GM23338 (cell line): ENCODE data around the gene HSPB6. TPM values are rescaled to one million over a fixed set of nuclear protein-coding genes. Genes with fewer than 3 reads are reported as not detected.

Experiments used
- ATAC-seq: fragments of 200-7000 bp; cut with Tn5 transposase; 3 replicates; pipeline ENCODE4 v1.9.1; 2020
- DNase-seq: peaks from one replicate; pipeline ENCODE4 v3.0.0-alpha.2; 2015; ENCODE audit warnings: low spot score
- H2AFZ ChIP-seq: fragments of 200-600 bp; sonication (generic); 2 replicates; pipeline ENCODE4 v1.8.0; 2016; ENCODE audit warnings: antibody characterized with exemption, mild to moderate bottlenecking, moderate library complexity
- H3F3A ChIP-seq: fragments of 200-600 bp; sonication (generic); replicated peaks from 2 replicates; pipeline ENCODE4 v1.8.0; 2017; ENCODE audit warnings: antibody characterized with exemption, mixed run types, low read depth
- H3K27ac ChIP-seq: fragments of 200-600 bp; sonication (generic); 2 replicates; pipeline ENCODE4 v1.6.1; 2016; ENCODE audit warnings: low read depth
- H3K27me3 ChIP-seq: fragments of 200-600 bp; sonication (generic); 2 replicates; pipeline ENCODE4 v1.8.0; 2016; ENCODE audit warnings: mild to moderate bottlenecking, mixed run types, moderate library complexity; ENCODE audit not compliant: insufficient read depth
- H3K36me3 ChIP-seq: fragments of 200-600 bp; sonication (generic); 2 replicates; pipeline ENCODE4 v1.8.0; 2016; ENCODE audit warnings: mild to moderate bottlenecking; ENCODE audit not compliant: insufficient read depth
- H3K4me1 ChIP-seq: fragments of 200-600 bp; sonication (generic); 2 replicates; pipeline ENCODE4 v1.8.0; 2016; ENCODE audit warnings: mild to moderate bottlenecking, moderate library complexity; ENCODE audit not compliant: insufficient read depth
- H3K4me2 ChIP-seq: fragments of 200-600 bp; sonication (generic); 2 replicates; pipeline ENCODE4 v1.7.1; 2017; ENCODE audit warnings: mixed run types
- H3K4me3 ChIP-seq: fragments of 200-600 bp; sonication (generic); 2 replicates; pipeline ENCODE4 v1.6.1; 2016; ENCODE audit warnings: mixed run types
- H3K79me2 ChIP-seq: fragments of 200-600 bp; sonication (generic); replicated peaks from 2 replicates; pipeline ENCODE4 v1.8.0; 2017; ENCODE audit warnings: mild to moderate bottlenecking; ENCODE audit not compliant: insufficient read depth
- H3K9me2 ChIP-seq: fragments of 200-600 bp; sonication (generic); 2 replicates; pipeline ENCODE4 v1.8.0; 2017; ENCODE audit not compliant: insufficient read depth
- H4K20me1 ChIP-seq: fragments of 200-600 bp; sonication (generic); replicated peaks from 2 replicates; pipeline ENCODE4 v1.8.0; 2017; ENCODE audit warnings: mild to moderate bottlenecking; ENCODE audit not compliant: insufficient read depth
- H3K27ac Mint-ChIP-seq: 2 replicates; pipeline ENCODE4 v1.8.0; 2020; ENCODE audit warnings: inconsistent platforms, mild to moderate bottlenecking, moderate library complexity, mixed read lengths
- H3K27me3 Mint-ChIP-seq: 3 replicates; pipeline ENCODE4 v1.8.0; 2022; ENCODE audit warnings: low read depth, mild to moderate bottlenecking, moderate library complexity, mixed read lengths, inconsistent platforms; ENCODE audit not compliant: insufficient read depth, poor library complexity
- H3K36me3 Mint-ChIP-seq: 3 replicates; pipeline ENCODE4 v1.8.0; 2021; ENCODE audit warnings: low read depth, mild to moderate bottlenecking, inconsistent platforms, moderate library complexity, mixed read lengths
- H3K4me1 Mint-ChIP-seq: 3 replicates; pipeline ENCODE4 v1.8.0; 2020; ENCODE audit warnings: mild to moderate bottlenecking, inconsistent platforms, mixed read lengths
- H3K4me3 Mint-ChIP-seq: 3 replicates; pipeline ENCODE4 v1.8.0; 2021; ENCODE audit warnings: moderate library complexity, mild to moderate bottlenecking, inconsistent platforms, mixed read lengths
- H3K9me3 Mint-ChIP-seq: 3 replicates; pipeline ENCODE4 v1.8.0; 2020; ENCODE audit warnings: moderate library complexity, mild to moderate bottlenecking, inconsistent platforms, mixed read lengths
- CREB1 ChIP-seq: fragments of 250-450 bp; sonication (Bioruptor Pico); IDR thresholded peaks from 2 replicates; pipeline ENCODE4 v1.5.0; 2020; ENCODE audit warnings: low read depth, mild to moderate bottlenecking, moderate library complexity
- EZH2 ChIP-seq: fragments of 200-600 bp; sonication (generic); IDR thresholded peaks from one replicate; pipeline ENCODE4 v1.8.0; 2017; ENCODE audit warnings: antibody characterized with exemption, mild to moderate bottlenecking, low read depth; ENCODE audit not compliant: unreplicated experiment
- EZH2phosphoT487 ChIP-seq: fragments of 200-600 bp; sonication (generic); IDR thresholded peaks from one replicate; pipeline ENCODE4 v1.8.1; 2018; ENCODE audit warnings: antibody characterized with exemption; ENCODE audit not compliant: unreplicated experiment
- JUNB ChIP-seq: IDR thresholded peaks from one replicate; pipeline ENCODE4 v1.6.1; 2016; ENCODE audit warnings: antibody characterized with exemption; ENCODE audit not compliant: unreplicated experiment
- NANOG ChIP-seq: IDR thresholded peaks from 2 replicates; pipeline ENCODE4 v1.6.1; 2016; ENCODE audit warnings: antibody characterized with exemption, borderline replicate concordance
- POLR2AphosphoS5 ChIP-seq: IDR thresholded peaks from 2 replicates; pipeline ENCODE4 v1.6.1; 2016; ENCODE audit warnings: antibody characterized with exemption, low read depth
- STAT1 ChIP-seq: IDR thresholded peaks from one replicate; pipeline ENCODE4 v1.6.1; 2016; ENCODE audit warnings: antibody characterized with exemption; ENCODE audit not compliant: unreplicated experiment
- ZNF114 ChIP-seq: fragments of 250-450 bp; sonication (Bioruptor Pico); IDR thresholded peaks from 2 replicates; pipeline ENCODE4 v1.5.0; 2020; ENCODE audit warnings: mild to moderate bottlenecking, moderate library complexity
- ZNF331 ChIP-seq: fragments of 250-450 bp; sonication (Bioruptor Pico); IDR thresholded peaks from 2 replicates; pipeline ENCODE4 v1.5.0; 2020; ENCODE audit warnings: low read depth, mild to moderate bottlenecking, moderate library complexity
- polyA plus RNA-seq: library from polyadenylated mRNA; unstranded; fragments of >200 nt; fragmentation: Nextera tagmentation; extraction: Ambion mirVana; gene quantifications from 2 replicates; pipeline ENCODE4 v1.2.1, GENCODE V29; 2016
- total RNA-seq: library from RNA; depleted of rRNA; stranded (reverse); fragments of >200 nt; shearing (Covaris generic); gene quantifications from 2 replicates; pipeline ENCODE4 v1.2.3, GENCODE V29; 2014
- TF ChIP-seq, protein P1 (sequence below): IDR thresholded peaks from 2 replicates; pipeline ENCODE4 v1.6.1; 2016; ENCODE audit warnings: antibody characterized with exemption
- TF ChIP-seq, protein P2 (sequence below): fragments of 250-450 bp; sonication (Bioruptor Pico); IDR thresholded peaks from 2 replicates; pipeline ENCODE4 v1.5.0; 2020; ENCODE audit warnings: mild to moderate bottlenecking, moderate library complexity
- TF ChIP-seq, protein P3 (sequence below), 2 experiments: fragments of 200-600 bp in 1 of 2; sonication (generic) in 1 of 2; conservative IDR thresholded peaks; 2 replicates each; pipeline versions ENCODE4 v1.5.1 to v1.6.1; 2016 to 2017; ENCODE audit warnings: antibody characterized with exemption in 2 of 2, low read depth in 2 of 2, mild to moderate bottlenecking in 2 of 2, moderate library complexity in 1 of 2
- TF ChIP-seq, protein P4 (sequence below): IDR thresholded peaks from one replicate; pipeline ENCODE4 v1.6.1; 2018; ENCODE audit warnings: antibody characterized with exemption; ENCODE audit not compliant: unreplicated experiment

HSPB6 gene
- total and polyA plus RNA-seq, 2 experiments from 2014 or later = 0.87 to 3.2 TPM

DNA sequence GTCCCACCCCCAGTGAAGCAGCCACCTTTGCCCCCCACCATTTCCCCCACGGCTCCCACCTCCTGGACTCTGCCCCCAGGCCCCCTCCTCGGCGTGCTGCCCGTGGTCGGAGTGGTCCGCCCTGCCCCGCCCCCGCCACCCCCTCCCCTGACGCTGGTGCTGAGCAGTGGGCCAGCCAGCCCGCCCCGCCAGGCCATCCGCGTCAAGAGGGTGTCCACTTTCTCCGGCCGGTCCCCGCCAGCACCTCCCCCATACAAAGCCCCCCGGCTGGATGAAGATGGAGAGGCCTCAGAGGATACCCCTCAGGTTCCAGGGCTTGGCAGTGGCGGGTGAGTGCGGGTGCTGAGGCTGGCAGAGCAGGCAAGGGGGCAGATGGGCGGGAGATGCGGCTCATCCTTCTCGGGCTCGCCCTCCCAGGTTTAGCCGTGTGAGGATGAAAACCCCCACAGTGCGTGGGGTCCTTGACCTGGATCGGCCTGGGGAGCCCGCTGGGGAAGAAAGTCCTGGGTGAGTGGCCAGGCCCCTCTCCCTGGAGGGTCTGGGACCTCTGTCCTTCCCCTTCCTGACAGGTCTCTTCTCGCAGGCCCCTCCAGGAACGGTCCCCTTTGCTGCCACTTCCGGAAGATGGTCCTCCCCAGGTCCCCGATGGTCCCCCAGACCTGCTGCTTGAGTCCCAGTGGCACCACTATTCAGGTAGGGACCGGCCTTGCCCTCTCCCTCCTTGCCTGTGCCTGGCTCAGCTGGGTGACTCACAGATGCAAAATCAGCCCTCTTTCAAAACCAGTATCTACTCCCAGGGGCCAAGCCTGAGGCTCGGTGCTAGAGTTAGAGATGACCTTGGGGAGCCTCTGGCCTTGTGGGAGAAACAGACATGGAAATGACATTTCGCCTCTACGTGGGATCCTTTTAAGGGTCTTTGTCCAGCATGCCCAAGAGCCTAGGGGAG lies 23.4 kb downstream of the HSPB6 start:
- Histone ChIP-seq H3F3A (no peaks in the 10 kb centered on the region), H3K4me1 (no peaks in the 10 kb centered on the region), H3K27ac (no peak overlapping the region), H2AFZ (no peak overlapping the region), H3K36me3 (peaks cover 11% of the 10 kb centered on the region; the same call in 1 of the 2 replicates), H3K4me2 (no peak overlapping the region), H3K4me3 (no peak overlapping the region), H3K79me2 (no peaks in the 10 kb centered on the region), H4K20me1 (no peaks in the 10 kb centered on the region; the same call in 1 of the 2 replicates), H3K27me3 (no peaks in the 10 kb centered on the region), H3K9me2 (no peaks in the 10 kb centered on the region)
- no peaks in the 10 kb centered on the region for H3K4me1 Mint-ChIP-seq
- ATAC-seq = no peak
- no peak overlapping the region for H3K4me3 Mint-ChIP-seq
- H3K9me3 Mint-ChIP-seq = no peaks in the 10 kb centered on the region; the same call in 2 of the 3 replicates
- no peak for DNase-seq
- no peak for TF ChIP-seq CREB1 (CRISPR knock-in tag)
- TF ChIP-seq EZH2phosphoT487 = no peak
- TF ChIP-seq, protein P1, sequence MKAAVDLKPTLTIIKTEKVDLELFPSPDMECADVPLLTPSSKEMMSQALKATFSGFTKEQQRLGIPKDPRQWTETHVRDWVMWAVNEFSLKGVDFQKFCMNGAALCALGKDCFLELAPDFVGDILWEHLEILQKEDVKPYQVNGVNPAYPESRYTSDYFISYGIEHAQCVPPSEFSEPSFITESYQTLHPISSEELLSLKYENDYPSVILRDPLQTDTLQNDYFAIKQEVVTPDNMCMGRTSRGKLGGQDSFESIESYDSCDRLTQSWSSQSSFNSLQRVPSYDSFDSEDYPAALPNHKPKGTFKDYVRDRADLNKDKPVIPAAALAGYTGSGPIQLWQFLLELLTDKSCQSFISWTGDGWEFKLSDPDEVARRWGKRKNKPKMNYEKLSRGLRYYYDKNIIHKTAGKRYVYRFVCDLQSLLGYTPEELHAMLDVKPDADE = no peak
- TF ChIP-seq JUNB = no peak
- no peak for TF ChIP-seq NANOG
- no peak for TF ChIP-seq STAT1
- TF ChIP-seq, protein P2, sequence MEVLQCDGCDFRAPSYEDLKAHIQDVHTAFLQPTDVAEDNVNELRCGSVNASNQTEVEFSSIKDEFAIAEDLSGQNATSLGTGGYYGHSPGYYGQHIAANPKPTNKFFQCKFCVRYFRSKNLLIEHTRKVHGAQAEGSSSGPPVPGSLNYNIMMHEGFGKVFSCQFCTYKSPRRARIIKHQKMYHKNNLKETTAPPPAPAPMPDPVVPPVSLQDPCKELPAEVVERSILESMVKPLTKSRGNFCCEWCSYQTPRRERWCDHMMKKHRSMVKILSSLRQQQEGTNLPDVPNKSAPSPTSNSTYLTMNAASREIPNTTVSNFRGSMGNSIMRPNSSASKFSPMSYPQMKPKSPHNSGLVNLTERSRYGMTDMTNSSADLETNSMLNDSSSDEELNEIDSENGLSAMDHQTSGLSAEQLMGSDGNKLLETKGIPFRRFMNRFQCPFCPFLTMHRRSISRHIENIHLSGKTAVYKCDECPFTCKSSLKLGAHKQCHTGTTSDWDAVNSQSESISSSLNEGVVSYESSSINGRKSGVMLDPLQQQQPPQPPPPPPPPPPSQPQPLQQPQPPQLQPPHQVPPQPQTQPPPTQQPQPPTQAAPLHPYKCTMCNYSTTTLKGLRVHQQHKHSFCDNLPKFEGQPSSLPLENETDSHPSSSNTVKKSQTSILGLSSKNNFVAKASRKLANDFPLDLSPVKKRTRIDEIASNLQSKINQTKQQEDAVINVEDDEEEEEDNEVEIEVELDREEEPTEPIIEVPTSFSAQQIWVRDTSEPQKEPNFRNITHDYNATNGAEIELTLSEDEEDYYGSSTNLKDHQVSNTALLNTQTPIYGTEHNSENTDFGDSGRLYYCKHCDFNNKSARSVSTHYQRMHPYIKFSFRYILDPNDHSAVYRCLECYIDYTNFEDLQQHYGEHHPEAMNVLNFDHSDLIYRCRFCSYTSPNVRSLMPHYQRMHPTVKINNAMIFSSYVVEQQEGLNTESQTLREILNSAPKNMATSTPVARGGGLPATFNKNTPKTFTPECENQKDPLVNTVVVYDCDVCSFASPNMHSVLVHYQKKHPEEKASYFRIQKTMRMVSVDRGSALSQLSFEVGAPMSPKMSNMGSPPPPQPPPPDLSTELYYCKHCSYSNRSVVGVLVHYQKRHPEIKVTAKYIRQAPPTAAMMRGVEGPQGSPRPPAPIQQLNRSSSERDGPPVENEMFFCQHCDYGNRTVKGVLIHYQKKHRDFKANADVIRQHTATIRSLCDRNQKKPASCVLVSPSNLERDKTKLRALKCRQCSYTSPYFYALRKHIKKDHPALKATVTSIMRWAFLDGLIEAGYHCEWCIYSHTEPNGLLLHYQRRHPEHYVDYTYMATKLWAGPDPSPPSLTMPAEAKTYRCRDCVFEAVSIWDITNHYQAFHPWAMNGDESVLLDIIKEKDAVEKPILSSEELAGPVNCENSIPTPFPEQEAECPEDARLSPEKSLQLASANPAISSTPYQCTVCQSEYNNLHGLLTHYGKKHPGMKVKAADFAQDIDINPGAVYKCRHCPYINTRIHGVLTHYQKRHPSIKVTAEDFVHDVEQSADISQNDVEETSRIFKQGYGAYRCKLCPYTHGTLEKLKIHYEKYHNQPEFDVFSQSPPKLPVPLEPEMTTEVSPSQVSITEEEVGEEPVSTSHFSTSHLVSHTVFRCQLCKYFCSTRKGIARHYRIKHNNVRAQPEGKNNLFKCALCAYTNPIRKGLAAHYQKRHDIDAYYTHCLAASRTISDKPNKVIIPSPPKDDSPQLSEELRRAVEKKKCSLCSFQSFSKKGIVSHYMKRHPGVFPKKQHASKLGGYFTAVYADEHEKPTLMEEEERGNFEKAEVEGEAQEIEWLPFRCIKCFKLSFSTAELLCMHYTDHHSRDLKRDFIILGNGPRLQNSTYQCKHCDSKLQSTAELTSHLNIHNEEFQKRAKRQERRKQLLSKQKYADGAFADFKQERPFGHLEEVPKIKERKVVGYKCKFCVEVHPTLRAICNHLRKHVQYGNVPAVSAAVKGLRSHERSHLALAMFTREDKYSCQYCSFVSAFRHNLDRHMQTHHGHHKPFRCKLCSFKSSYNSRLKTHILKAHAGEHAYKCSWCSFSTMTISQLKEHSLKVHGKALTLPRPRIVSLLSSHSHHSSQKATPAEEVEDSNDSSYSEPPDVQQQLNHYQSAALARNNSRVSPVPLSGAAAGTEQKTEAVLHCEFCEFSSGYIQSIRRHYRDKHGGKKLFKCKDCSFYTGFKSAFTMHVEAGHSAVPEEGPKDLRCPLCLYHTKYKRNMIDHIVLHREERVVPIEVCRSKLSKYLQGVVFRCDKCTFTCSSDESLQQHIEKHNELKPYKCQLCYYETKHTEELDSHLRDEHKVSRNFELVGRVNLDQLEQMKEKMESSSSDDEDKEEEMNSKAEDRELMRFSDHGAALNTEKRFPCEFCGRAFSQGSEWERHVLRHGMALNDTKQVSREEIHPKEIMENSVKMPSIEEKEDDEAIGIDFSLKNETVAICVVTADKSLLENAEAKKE = no peak
- no peak for TF ChIP-seq ZNF331 (CRISPR knock-in tag)
- TF ChIP-seq, protein P3, sequence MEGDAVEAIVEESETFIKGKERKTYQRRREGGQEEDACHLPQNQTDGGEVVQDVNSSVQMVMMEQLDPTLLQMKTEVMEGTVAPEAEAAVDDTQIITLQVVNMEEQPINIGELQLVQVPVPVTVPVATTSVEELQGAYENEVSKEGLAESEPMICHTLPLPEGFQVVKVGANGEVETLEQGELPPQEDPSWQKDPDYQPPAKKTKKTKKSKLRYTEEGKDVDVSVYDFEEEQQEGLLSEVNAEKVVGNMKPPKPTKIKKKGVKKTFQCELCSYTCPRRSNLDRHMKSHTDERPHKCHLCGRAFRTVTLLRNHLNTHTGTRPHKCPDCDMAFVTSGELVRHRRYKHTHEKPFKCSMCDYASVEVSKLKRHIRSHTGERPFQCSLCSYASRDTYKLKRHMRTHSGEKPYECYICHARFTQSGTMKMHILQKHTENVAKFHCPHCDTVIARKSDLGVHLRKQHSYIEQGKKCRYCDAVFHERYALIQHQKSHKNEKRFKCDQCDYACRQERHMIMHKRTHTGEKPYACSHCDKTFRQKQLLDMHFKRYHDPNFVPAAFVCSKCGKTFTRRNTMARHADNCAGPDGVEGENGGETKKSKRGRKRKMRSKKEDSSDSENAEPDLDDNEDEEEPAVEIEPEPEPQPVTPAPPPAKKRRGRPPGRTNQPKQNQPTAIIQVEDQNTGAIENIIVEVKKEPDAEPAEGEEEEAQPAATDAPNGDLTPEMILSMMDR (conservative IDR thresholded peaks at IDR 0.05; ENCODE audit: low read depth in 2 of 2) = no peak
- no peak for TF ChIP-seq POLR2AphosphoS5
- TF ChIP-seq ZNF114 = no peak
- TF ChIP-seq, protein P4, sequence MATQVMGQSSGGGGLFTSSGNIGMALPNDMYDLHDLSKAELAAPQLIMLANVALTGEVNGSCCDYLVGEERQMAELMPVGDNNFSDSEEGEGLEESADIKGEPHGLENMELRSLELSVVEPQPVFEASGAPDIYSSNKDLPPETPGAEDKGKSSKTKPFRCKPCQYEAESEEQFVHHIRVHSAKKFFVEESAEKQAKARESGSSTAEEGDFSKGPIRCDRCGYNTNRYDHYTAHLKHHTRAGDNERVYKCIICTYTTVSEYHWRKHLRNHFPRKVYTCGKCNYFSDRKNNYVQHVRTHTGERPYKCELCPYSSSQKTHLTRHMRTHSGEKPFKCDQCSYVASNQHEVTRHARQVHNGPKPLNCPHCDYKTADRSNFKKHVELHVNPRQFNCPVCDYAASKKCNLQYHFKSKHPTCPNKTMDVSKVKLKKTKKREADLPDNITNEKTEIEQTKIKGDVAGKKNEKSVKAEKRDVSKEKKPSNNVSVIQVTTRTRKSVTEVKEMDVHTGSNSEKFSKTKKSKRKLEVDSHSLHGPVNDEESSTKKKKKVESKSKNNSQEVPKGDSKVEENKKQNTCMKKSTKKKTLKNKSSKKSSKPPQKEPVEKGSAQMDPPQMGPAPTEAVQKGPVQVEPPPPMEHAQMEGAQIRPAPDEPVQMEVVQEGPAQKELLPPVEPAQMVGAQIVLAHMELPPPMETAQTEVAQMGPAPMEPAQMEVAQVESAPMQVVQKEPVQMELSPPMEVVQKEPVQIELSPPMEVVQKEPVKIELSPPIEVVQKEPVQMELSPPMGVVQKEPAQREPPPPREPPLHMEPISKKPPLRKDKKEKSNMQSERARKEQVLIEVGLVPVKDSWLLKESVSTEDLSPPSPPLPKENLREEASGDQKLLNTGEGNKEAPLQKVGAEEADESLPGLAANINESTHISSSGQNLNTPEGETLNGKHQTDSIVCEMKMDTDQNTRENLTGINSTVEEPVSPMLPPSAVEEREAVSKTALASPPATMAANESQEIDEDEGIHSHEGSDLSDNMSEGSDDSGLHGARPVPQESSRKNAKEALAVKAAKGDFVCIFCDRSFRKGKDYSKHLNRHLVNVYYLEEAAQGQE = no peak
- no peak for TF ChIP-seq EZH2
- H3K27ac Mint-ChIP-seq = no peak overlapping the region
- H3K27me3 Mint-ChIP-seq = peaks cover 10% of the 10 kb centered on the region
- peaks cover 75% of the 10 kb centered on the region for H3K36me3 Mint-ChIP-seq
